Testis (tissue), 3 donors: ENCODE data around the gene SLC26A6. TPM values are rescaled to one million over a fixed set of nuclear protein-coding genes. Genes with fewer than 3 reads are reported as not detected.

Source experiments
- DNase-seq: peaks from one replicate; pipeline ENCODE4 v3.0.0-alpha.2; 2019
- H3K27ac ChIP-seq, 2 donors: fragments of 200-600 bp; sonication (generic); one replicate each; pipeline ENCODE4 v1.5.1; 2019
- H3K27me3 ChIP-seq: fragments of 200-600 bp; sonication (generic); one replicate; pipeline ENCODE4 v1.5.1; 2019
- H3K36me3 ChIP-seq: fragments of 200-600 bp; sonication (generic); one replicate; pipeline ENCODE4 v1.5.1; 2017; ENCODE audit warnings: low read depth; ENCODE audit errors: missing control alignments
- H3K4me1 ChIP-seq: fragments of 200-600 bp; sonication (generic); one replicate; pipeline ENCODE4 v1.5.1; 2019
- H3K4me3 ChIP-seq, 2 donors: fragments of 200-600 bp; sonication (generic); one replicate each; pipeline ENCODE4 v1.5.1; 2017 to 2019
- H3K9me3 ChIP-seq: fragments of 200-600 bp; sonication (generic); one replicate; pipeline ENCODE4 v1.5.1; 2017
- POLR2A ChIP-seq: fragments of 450-650 bp; IDR thresholded peaks from one replicate; pipeline ENCODE4 v1.6.1; 2017; ENCODE audit warnings: antibody characterized with exemption, mild to moderate bottlenecking, moderate library complexity
- WGBS, 2 donors: methylation state at CpG; one replicate each; pipeline ENCODE4 v1.1.5; 2018; 5-methylcytosine and 5-hydroxymethylcytosine counted together
- intact Hi-C: fragments of 100-400 bp; cut with DNase I; formaldehyde crosslinking; loops from one replicate; pipeline ENCODE4 v1.15.1; 2023; ENCODE audit warnings: low total_unique reads
- polyA plus RNA-seq: library from polyadenylated mRNA; stranded (reverse); fragments of 350-450 nt; fragmentation: Illumina TruSeq; extraction: RNeasy Lipid Tissue Mini Kit (QIAGEN cat#74804); gene quantifications from one replicate; pipeline ENCODE4 v1.2.3, GENCODE V29; 2014; ENCODE audit warnings: low read depth, low replicate concordance; ENCODE audit not compliant: insufficient read depth
- total RNA-seq, 2 donors: library from RNA; depleted of rRNA; stranded (reverse); fragments of >200 nt; gene quantifications; one replicate each; pipeline ENCODE4 v1.2.3, GENCODE V29; 2016
- TF ChIP-seq, protein P1 (sequence below), 3 experiments: fragments of 450-650 bp in 2 of 3; fragments of 200-600 bp in 1 of 3; sonication (generic) in 1 of 3; IDR thresholded peaks; one replicate each; pipeline ENCODE4 v1.5.1; 2016 to 2019; ENCODE audit warnings: antibody characterized with exemption in 3 of 3, mild to moderate bottlenecking in 2 of 3, moderate library complexity in 1 of 3

Gene SLC26A6
- total and polyA plus RNA-seq, 3 donors from 2014 or later, result 12.3 to 32.9 (median 24.6) TPM

DNA sequence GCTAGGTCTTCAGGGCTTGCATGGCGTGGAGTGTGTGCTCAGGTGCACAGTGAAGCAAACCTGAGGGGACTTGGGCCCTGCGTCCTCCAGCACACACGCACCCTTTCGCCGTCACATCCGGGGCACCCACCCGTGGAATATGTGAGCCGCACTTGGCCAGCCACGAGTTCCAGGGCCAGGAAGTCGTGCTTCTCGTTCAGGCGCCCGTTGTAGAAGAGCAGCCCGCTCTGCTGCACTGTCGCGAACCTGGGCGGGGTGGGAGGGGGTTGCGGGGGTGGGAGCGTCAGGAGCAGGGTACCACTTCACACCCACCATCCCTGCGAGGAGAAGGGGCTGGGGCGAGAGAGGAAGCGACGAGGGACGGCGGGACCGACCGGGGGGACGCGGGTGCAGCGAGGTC is 20.3 kb upstream of the SLC26A6 start:
- Histone ChIP-seq H3K4me3 (peak overlapping the region; percentile 51 to 66), H3K9me3 (no peaks in the 10 kb centered on the region), H3K36me3 (no peaks in the 10 kb centered on the region), H3K4me1 (peaks cover 7% of the 10 kb centered on the region), H3K27ac (no peak overlapping the region), H3K27me3 (no peaks in the 10 kb centered on the region)
- intact Hi-C loops, result no loop called here
- 13 to 14% methylated on average over 20 to 30 of the region's 30 CpGs for WGBS, 2 donors
- DNase-seq, result no peak
- no peak for TF ChIP-seq POLR2A
- TF ChIP-seq, protein P1, sequence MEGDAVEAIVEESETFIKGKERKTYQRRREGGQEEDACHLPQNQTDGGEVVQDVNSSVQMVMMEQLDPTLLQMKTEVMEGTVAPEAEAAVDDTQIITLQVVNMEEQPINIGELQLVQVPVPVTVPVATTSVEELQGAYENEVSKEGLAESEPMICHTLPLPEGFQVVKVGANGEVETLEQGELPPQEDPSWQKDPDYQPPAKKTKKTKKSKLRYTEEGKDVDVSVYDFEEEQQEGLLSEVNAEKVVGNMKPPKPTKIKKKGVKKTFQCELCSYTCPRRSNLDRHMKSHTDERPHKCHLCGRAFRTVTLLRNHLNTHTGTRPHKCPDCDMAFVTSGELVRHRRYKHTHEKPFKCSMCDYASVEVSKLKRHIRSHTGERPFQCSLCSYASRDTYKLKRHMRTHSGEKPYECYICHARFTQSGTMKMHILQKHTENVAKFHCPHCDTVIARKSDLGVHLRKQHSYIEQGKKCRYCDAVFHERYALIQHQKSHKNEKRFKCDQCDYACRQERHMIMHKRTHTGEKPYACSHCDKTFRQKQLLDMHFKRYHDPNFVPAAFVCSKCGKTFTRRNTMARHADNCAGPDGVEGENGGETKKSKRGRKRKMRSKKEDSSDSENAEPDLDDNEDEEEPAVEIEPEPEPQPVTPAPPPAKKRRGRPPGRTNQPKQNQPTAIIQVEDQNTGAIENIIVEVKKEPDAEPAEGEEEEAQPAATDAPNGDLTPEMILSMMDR (IDR thresholded peaks at IDR 0.05), result no peak

GRCh38 chr3:48655063-48655462 is 19.8 kb upstream of the SLC26A6 start:
- Histone ChIP-seq H3K27ac (no peak overlapping the region), H3K36me3 (no peaks in the 10 kb centered on the region), H3K27me3 (no peaks in the 10 kb centered on the region), H3K9me3 (no peaks in the 10 kb centered on the region), H3K4me1 (peaks cover 7% of the 10 kb centered on the region), H3K4me3 (no peak overlapping the region)
- 83 to 87% methylated on average over 8 to 12 of the region's 12 CpGs for WGBS, 2 donors
- intact Hi-C loops, result no loop called here
- no peak for DNase-seq
- no peak for TF ChIP-seq POLR2A
- TF ChIP-seq, protein P1 (IDR thresholded peaks at IDR 0.05), result no peak

GRCh38 chr3:48652923-48653715 is 17.9 kb upstream of the SLC26A6 start:
- Histone ChIP-seq H3K36me3 (no peaks in the 10 kb centered on the region), H3K9me3 (no peaks in the 10 kb centered on the region), H3K4me1 (peaks cover 7% of the 10 kb centered on the region), H3K27me3 (no peaks in the 10 kb centered on the region), H3K4me3 (no peak overlapping the region), H3K27ac (no peak overlapping the region)
- TF ChIP-seq, protein P1 (IDR thresholded peaks at IDR 0.05), result no peak
- TF ChIP-seq POLR2A, result no peak
- no peak for DNase-seq
- WGBS, 2 donors, result 94 to 95% methylated on average over 15 of the region's 15 CpGs
- intact Hi-C loops, result no loop called here

DNA sequence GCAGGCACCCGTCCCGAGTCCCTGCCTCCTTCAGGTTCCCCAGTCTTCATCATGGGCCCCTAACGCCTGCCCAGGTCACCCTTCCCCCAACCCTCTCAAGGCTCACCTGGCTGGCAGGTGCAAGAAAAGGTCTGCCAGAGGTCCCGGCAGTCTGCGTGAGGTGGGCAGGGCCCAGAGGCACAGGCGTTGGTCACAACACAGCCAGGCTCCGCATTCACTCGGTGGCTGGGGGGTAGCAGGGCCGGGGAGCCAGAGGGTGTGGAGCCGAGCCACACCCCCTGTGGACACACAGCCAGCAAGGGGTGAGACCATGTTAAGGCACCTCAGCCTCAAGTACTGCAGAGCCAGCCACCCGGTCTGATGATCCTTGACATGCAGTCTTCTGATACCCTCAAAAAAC is 16.5 kb upstream of the SLC26A6 start:
- intact Hi-C loops, result no loop called here

More for the DNA sequence above, 16.5 kb upstream of the SLC26A6 start:
- no peaks in the 10 kb centered on the region for H3K9me3 ChIP-seq
- H3K36me3 ChIP-seq, result no peaks in the 10 kb centered on the region
- peaks cover 7% of the 10 kb centered on the region for H3K4me1 ChIP-seq
- WGBS, 2 donors, result 89 to 99% methylated on average over 5 to 11 of the region's 11 CpGs
- H3K27ac ChIP-seq, result no peak overlapping the region
- no peak for DNase-seq
- TF ChIP-seq POLR2A, result no peak
- TF ChIP-seq, protein P1 (IDR thresholded peaks at IDR 0.05), result no peak
- no peaks in the 10 kb centered on the region for H3K27me3 ChIP-seq
- no peak overlapping the region for H3K4me3 ChIP-seq
